ENCODE results near the gene KIAA0825. TPM values are rescaled to one million over a fixed set of nuclear protein-coding genes. Genes with fewer than 3 reads are reported as not detected.
A peak's percentile ranks its signal among the peaks of the same experiment; 100 is the strongest.
"Not testable (repeated sequence)": the region's sequence is repeated elsewhere in the genome, so short reads cannot be mapped to it uniquely, and the experiment has no call there.

The KIAA0825 gene
- total RNA-seq, 1 experiment from 2014 or later = 0.56 TPM

GRCh38 chr5:94595281-94595840 lies 23.0 kb downstream of the KIAA0825 start:
- no peak for DNase-seq (ENCODE audit: low read depth)

GRCh38 chr5:94577466-94578245 lies 40.7 kb downstream of the KIAA0825 start:
- DNase-seq (ENCODE audit: low read depth) = no peak

- DNase-seq (ENCODE audit: low read depth) = no peak
These were observed 43.2 kb downstream of the KIAA0825 start for GRCh38 chr5:94575196-94575595.

- DNase-seq (ENCODE audit: low read depth) = not testable (repeated sequence)
These were observed 45.1 kb downstream of the KIAA0825 start for GRCh38 chr5:94573349-94573748.

GRCh38 chr5:94571415-94571814 lies 47.0 kb downstream of the KIAA0825 start:
- no peak for DNase-seq (ENCODE audit: low read depth)

DNA sequence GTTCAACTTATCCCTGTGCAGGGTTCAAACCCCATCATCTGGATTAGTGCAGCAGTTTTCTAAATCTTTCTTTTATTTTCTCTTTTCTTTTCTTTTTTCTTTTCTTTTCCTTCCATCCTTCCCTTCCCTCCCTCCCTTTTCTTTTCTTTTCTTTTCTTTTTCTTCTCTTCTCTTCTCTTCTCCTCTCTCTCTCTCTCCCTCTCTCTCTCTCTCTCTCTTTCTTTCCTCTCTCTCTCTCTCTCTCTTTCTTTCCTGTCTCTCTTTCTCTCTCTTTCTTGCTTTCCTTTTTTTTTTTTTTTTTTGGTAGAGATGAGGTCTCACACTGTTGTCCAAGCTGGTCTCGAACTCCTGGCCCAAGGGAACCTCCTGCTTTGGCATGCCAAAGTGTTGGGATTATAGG lies 53.6 kb downstream of the KIAA0825 start:
- no peak for DNase-seq (ENCODE audit: low read depth)

DNA sequence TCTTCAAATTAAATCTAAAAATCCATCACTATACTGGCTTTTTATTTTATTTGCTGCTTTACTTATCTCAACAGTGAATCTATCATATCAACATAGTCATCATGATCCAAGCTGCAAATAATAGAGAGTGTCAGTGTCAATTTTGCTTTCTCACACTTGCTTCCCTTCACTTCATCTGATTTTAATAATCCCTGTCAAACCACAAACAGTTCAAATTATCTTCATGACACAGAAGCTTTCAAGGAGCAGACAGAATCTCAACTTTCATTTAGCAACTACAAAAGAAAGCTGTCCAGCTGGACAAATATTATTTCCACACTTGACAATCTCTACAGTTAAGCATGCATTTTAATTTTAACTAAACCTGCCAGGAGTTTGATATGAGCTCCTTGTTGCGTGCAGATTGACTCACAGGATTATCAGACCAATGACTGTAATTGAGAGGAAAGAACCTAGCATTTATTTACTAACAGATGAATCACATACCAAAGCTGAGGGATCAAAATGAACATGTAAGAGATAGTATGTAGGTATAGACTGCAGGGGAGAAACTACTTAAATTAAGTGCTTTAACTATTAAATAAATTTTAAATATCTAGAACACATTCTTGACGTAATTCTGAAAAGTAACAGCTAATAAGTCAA lies 56.0 kb downstream of the KIAA0825 start:
- no peak for DNase-seq (ENCODE audit: low read depth)

GRCh38 chr5:94558028-94558427 lies 60.4 kb downstream of the KIAA0825 start:
- no peak for DNase-seq (ENCODE audit: low read depth)

DNA sequence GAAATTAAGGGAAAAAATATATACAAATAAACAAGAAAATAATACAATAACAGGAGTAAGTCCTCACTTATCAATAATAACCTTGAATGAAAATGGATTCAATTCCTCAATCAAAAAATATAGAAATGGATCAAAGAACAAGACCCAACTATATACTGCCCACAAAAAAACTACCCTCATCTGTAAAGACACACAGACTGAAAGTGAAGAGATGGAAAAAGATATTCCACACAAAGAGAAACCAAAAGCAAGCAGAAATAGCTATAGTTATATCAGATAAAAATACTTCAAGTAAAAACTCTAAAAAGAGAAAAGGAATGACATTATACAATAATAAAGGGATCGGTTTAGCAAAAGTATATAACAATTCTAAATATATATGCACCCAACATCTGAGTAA lies 66.5 kb downstream of the KIAA0825 start:
- DNase-seq (ENCODE audit: low read depth) = no peak

DNA sequence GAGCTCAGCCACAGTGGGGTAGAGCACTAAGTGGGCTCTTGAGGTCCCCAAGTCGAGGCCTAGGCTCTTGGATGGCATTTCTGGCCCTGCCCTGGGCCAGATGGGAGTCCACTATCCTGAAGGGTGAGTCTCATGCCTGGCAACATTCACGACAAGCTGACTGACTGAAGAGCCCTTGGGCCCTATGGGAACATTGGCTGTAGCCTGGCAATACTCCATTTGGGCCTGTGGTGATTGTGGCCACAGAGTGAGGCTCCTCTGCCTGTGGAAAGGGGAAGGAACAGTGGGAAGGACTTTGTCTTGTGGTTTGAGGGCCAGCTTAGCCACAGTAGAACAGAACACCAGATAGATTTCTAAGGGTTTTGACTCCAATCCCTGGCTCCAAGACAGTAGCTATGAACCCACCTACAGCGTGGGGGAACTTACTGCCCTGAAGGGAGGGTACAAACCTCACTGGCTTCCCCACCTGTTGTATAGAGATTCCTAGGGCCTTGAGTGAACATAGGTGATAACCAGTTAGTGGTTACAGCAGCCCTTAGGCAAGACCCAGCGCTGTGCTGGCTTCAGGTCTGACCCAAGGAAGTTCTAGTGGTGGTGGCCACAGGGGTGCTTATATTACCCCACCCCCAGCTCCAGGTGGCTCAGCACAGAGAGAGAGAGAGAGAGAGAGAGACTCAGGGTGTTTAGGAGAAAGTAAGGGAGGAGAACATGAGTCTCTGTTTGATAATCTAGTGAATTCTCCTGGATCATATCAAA lies 72.4 kb downstream of the KIAA0825 start:
- no peak for DNase-seq (ENCODE audit: low read depth)

DNA sequence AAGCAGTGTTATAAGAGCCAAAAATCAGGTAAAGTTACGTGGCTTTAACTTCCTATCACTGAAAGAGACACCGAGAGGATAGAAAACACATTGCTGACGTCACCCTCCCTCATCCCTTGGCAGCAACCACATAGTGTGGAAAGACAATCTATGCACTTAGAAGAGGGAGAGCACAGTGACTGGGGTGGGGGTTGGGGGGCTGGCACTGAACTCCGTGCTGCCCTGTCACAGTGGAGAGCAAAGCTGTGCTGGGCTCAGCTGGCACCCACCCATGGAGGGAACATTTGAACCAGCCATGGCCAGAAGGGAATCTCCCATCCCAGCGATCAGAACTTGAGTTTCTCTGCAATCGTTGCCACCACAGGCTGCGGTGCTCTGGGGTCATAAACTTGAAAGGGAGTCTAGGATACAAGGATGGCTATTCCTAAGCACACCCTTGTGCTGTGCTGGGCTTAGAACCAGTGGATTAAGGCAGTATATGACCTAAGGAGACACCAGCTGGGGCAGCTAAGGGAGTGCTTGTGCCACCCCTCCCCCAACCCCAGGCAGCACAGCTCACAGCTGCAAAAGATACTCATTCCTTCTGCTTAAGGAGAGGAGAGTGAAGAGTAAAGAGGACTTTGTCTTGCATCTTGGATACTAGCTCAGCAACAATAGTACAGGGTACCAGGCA lies 73.4 kb downstream of the KIAA0825 start:
- no peak for DNase-seq (ENCODE audit: low read depth)

DNA sequence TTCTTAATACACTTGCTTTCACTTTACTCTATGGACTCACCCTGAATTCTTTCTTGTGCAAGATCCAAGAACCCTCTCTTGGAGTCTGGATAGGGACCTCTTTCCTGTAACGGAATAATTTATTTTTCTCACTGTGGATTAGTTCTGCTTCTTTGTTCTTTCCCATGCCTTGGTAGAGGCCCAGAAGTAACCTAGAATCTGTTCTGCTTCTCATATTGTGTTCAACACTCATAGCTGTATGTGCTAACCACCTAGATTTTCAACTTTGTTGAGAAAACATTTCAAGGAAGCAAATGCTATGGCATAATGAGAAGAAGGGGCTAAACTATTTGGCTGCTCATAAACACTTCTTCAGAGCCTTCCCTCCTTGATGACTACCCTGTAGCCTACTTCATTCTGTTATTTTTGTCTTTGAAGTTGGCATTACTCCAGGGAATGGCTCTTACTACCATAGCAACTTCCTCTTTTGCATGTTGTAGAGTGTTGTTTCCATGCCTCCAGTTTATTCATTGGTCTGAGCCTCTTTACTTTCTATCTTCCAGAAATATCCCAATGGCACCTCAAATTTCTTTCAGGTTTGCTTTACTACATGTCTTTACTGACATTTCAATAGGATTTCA lies 74.3 kb downstream of the KIAA0825 start:
- DNase-seq (ENCODE audit: low read depth) = peak; percentile 41

DNA sequence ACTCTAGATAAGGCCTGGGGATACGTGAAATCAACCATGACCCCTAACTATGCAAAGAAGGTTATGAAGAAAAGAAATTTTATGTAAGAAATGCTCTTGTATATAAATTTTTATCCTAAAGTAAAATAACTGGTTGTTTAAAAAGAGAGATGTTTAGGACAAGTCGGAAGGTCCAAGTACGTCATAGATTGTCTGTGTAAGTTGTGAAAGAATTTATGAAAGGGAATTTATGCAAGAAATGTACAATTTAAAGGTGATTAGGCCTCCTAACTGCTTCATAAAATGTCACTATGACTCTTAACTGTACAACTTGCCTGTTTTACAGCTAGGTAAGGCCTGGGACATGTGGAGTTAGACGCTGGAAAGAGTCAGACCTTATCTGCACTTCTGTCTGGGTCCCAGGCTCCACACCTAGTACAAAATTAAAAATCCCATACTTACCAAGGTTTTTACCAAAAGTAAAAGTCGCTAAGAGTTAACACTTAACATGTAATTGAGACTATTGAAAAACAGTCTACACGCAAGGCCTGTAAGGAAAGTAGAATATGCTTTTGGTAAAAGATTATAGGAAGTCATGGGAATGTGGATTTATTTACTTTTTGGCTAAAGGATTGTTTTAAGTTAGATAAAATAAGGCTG lies 77.4 kb downstream of the KIAA0825 start:
- DNase-seq (ENCODE audit: low read depth) = no peak

DNA sequence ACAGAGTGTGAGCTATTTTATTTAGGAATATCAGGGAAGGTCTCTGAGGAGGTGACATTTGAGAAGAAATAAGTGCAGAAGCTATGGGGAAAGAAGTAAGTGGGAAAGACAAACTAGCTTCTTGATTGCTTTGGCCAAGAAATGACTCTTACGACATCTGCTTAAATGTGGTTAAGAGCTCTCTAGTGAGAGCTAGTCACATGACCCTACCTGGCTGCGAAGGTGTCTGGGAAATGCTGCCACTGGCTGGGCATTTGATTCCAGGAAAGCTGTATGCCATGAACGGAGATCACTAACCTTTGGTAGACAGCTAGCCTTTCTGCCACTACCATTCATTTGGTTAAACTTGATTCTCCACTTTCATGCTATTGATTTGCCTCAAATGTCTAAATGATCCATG lies 80.1 kb downstream of the KIAA0825 start:
- DNase-seq (ENCODE audit: low read depth) = no peak

GRCh38 chr5:94526706-94527105 lies 91.7 kb downstream of the KIAA0825 start:
- DNase-seq (ENCODE audit: low read depth) = no peak

GRCh38 chr5:94524841-94525697 lies 93.3 kb downstream of the KIAA0825 start:
- peak; percentile 32 for DNase-seq (ENCODE audit: low read depth)

GRCh38 chr5:94523018-94523417 lies 95.4 kb downstream of the KIAA0825 start:
- DNase-seq (ENCODE audit: low read depth) = no peak

DNA sequence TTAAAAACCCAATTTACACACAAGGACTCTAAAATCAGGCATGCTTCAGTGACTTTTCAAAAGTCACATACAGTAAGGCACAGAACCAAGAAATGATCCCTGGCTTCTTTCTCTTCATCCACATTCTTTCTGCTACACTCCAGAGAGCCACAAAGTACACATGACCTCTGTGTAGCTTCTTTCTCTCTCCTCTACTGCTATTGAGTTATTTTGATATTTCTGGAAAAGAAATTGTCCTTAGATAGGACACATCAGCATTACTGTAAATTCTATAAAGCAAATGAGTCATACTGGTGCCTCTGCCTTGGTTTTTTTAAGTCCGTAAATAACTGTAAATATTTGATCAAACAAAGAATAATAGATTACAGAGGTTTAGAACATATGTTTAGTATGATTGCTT lies 96.3 kb downstream of the KIAA0825 start:
- no peak for DNase-seq (ENCODE audit: low read depth)

All from HT1080 (cell line).